ENCODE results near the gene PHOSPHO2.

DNA sequence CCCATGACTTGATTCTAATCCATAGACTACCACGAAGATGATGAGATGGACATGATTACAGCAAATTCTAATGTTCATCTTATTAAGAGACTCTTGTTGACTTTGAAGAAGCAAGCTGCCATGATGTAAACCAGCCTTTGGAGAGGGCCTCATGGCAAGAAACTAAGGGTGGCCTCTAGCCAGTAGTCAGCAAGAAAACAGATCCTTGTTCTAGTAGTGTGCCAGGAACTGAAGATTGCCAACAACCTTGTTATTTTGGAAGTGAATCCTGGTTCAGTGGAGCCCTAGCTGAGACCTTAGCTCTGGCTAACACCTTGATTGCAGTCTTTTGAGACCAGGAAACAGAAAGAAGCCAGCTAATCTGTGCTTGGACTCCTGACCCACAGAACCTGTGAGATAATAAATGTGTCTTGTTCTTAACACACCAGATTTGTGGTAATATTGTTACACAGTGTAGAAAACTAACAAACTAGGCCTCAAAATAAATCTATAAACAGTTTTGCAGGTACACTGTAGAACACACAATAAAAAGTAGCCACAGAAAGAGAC lies 10.0 kb downstream of the PHOSPHO2 start:
- TF ChIP-seq, protein P1, sequence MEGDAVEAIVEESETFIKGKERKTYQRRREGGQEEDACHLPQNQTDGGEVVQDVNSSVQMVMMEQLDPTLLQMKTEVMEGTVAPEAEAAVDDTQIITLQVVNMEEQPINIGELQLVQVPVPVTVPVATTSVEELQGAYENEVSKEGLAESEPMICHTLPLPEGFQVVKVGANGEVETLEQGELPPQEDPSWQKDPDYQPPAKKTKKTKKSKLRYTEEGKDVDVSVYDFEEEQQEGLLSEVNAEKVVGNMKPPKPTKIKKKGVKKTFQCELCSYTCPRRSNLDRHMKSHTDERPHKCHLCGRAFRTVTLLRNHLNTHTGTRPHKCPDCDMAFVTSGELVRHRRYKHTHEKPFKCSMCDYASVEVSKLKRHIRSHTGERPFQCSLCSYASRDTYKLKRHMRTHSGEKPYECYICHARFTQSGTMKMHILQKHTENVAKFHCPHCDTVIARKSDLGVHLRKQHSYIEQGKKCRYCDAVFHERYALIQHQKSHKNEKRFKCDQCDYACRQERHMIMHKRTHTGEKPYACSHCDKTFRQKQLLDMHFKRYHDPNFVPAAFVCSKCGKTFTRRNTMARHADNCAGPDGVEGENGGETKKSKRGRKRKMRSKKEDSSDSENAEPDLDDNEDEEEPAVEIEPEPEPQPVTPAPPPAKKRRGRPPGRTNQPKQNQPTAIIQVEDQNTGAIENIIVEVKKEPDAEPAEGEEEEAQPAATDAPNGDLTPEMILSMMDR (IDR thresholded peaks at IDR 0.05; ENCODE audit: low read length): no peak
- TF ChIP-seq EZH2 (optimal IDR thresholded peaks at IDR 0.05; ENCODE audit: low read depth, low read length): no peak
